ENCODE results near the gene RASGRF1.

The RASGRF1 gene

GRCh38 chr15:79130535-79131130 is 40.1 kb upstream of the RASGRF1 start:
- TF ChIP-seq CTCF (IDR thresholded peaks at IDR 0.05; ENCODE audit: low read depth, low read length): no peak
- no peak overlapping the region for H3K4me3 ChIP-seq (ENCODE audit: low read depth, low read length)
- in situ Hi-C loops (cut with HindIII; ENCODE audit: low sequenced_read_pairs): no loop called here
- no peak for DNase-seq (ENCODE audit: low read depth, low spot score)

GRCh38 chr15:79129235-79129634 is 38.7 kb upstream of the RASGRF1 start:
- no peak for DNase-seq (ENCODE audit: low read depth, low spot score)
- H3K4me3 ChIP-seq (ENCODE audit: low read depth, low read length): no peak overlapping the region
- in situ Hi-C loops (cut with HindIII; ENCODE audit: low sequenced_read_pairs): no loop called here
- TF ChIP-seq CTCF (IDR thresholded peaks at IDR 0.05; ENCODE audit: low read depth, low read length): no peak

GRCh38 chr15:79128556-79128955 is 38.0 kb upstream of the RASGRF1 start:
- H3K4me3 ChIP-seq (ENCODE audit: low read depth, low read length): no peak overlapping the region
- TF ChIP-seq CTCF (IDR thresholded peaks at IDR 0.05; ENCODE audit: low read depth, low read length): no peak
- DNase-seq (ENCODE audit: low read depth, low spot score): no peak
- in situ Hi-C loops (cut with HindIII; ENCODE audit: low sequenced_read_pairs): no loop called here

- DNase-seq (ENCODE audit: low read depth, low spot score): no peak
- in situ Hi-C loops (cut with HindIII; ENCODE audit: low sequenced_read_pairs): no loop called here
- TF ChIP-seq CTCF (IDR thresholded peaks at IDR 0.05; ENCODE audit: low read depth, low read length): no peak
- no peak overlapping the region for H3K4me3 ChIP-seq (ENCODE audit: low read depth, low read length)
Measured at GRCh38 chr15:79124388-79124787, 33.8 kb upstream of the RASGRF1 start.

- TF ChIP-seq CTCF (IDR thresholded peaks at IDR 0.05; ENCODE audit: low read depth, low read length): no peak
- DNase-seq (ENCODE audit: low read depth, low spot score): no peak
- in situ Hi-C loops (cut with HindIII; ENCODE audit: low sequenced_read_pairs): no loop called here
- no peak overlapping the region for H3K4me3 ChIP-seq (ENCODE audit: low read depth, low read length)
Measured at GRCh38 chr15:79122991-79123390, 32.4 kb upstream of the RASGRF1 start.

- in situ Hi-C loops (cut with HindIII; ENCODE audit: low sequenced_read_pairs): no loop called here
- TF ChIP-seq CTCF (IDR thresholded peaks at IDR 0.05; ENCODE audit: low read depth, low read length): no peak
- H3K4me3 ChIP-seq (ENCODE audit: low read depth, low read length): no peak overlapping the region
- no peak for DNase-seq (ENCODE audit: low read depth, low spot score)
Measured at GRCh38 chr15:79122391-79122790, 31.8 kb upstream of the RASGRF1 start.

GRCh38 chr15:79121571-79121970 is 31.0 kb upstream of the RASGRF1 start:
- no peak for TF ChIP-seq CTCF (IDR thresholded peaks at IDR 0.05; ENCODE audit: low read depth, low read length)
- DNase-seq (ENCODE audit: low read depth, low spot score): no peak
- in situ Hi-C loops (cut with HindIII; ENCODE audit: low sequenced_read_pairs): no loop called here
- H3K4me3 ChIP-seq (ENCODE audit: low read depth, low read length): no peak overlapping the region

Measured in astrocyte of the spinal cord (primary cell).